NCI-H1048 (cell line): ENCODE results near the gene CTNNA2.

Source experiments
- DNase-seq: peaks from one replicate; lab custom pipeline; 2025; lab: John Stamatoyannopoulos, UW

The CTNNA2 gene

GRCh38 chr2:80328159-80328571 lies 815.3 kb downstream of the CTNNA2 start:
- DNase-seq: no peak

- DNase-seq: no peak
These were observed 816.6 kb downstream of the CTNNA2 start for GRCh38 chr2:80329491-80329890.

GRCh38 chr2:80330527-80331450 lies 817.9 kb downstream of the CTNNA2 start:
- DNase-seq: no peak

GRCh38 chr2:80333886-80334285 lies 821.0 kb downstream of the CTNNA2 start:
- no peak for DNase-seq

- DNase-seq: no peak
These were observed 822.6 kb downstream of the CTNNA2 start for GRCh38 chr2:80335411-80335810.

GRCh38 chr2:80338794-80339193 lies 825.9 kb downstream of the CTNNA2 start:
- no peak for DNase-seq

GRCh38 chr2:80340022-80340421 lies 827.2 kb downstream of the CTNNA2 start:
- DNase-seq: no peak

GRCh38 chr2:80348078-80348477 lies 835.2 kb downstream of the CTNNA2 start:
- DNase-seq: no peak

GRCh38 chr2:80348953-80349352 lies 836.1 kb downstream of the CTNNA2 start:
- no peak for DNase-seq

GRCh38 chr2:80351231-80351630 lies 838.4 kb downstream of the CTNNA2 start:
- DNase-seq: no peak

GRCh38 chr2:80354858-80355257 lies 842.0 kb downstream of the CTNNA2 start:
- no peak for DNase-seq

- no peak for DNase-seq
These were observed 849.1 kb downstream of the CTNNA2 start for GRCh38 chr2:80361904-80362303.

- no peak for DNase-seq
These were observed 850.5 kb downstream of the CTNNA2 start for GRCh38 chr2:80363330-80363729.

- no peak for DNase-seq
These were observed 851.0 kb downstream of the CTNNA2 start for GRCh38 chr2:80363791-80364349.

GRCh38 chr2:80364524-80365212 lies 851.8 kb downstream of the CTNNA2 start:
- DNase-seq: no peak

GRCh38 chr2:80365762-80366161 lies 852.9 kb downstream of the CTNNA2 start:
- no peak for DNase-seq

- no peak for DNase-seq
These were observed 857.6 kb downstream of the CTNNA2 start for GRCh38 chr2:80370375-80371009.

- DNase-seq: no peak
These were observed 861.3 kb downstream of the CTNNA2 start for GRCh38 chr2:80374105-80374504.

GRCh38 chr2:80377071-80377470 lies 864.2 kb downstream of the CTNNA2 start:
- DNase-seq: no peak

GRCh38 chr2:80380736-80381135 lies 867.9 kb downstream of the CTNNA2 start:
- no peak for DNase-seq

- DNase-seq: no peak
These were observed 868.8 kb downstream of the CTNNA2 start for GRCh38 chr2:80381666-80382065.

GRCh38 chr2:80392441-80392840 lies 879.6 kb downstream of the CTNNA2 start:
- no peak for DNase-seq
